Stimulated activated CD4-positive, alpha-beta T cell treated with anti-CD3 and anti-CD28 coated beads, Interleukin-12 subunit alpha, Interleukin-12 subunit beta, amount 100 ng/mL, for 24 hours (primary cell): ENCODE data around the gene DYNC2I2.
"Not testable (repeated sequence)": the region's sequence is repeated elsewhere in the genome, so short reads cannot be mapped to it uniquely, and the experiment has no call there.

Experiments
- DNase-seq, 2 experiments: peaks; one replicate each; pipeline ENCODE4 v3.0.0-alpha.2; 2020; ENCODE audit warnings: low read depth in 2 of 2

DYNC2I2 gene

GRCh38 chr9:128685636-128686489 lies 29.2 kb upstream of the DYNC2I2 start:
- DNase-seq: no peak

- DNase-seq: peak; percentile 48 to 79
Measured at GRCh38 chr9:128684325-128685199, 27.9 kb upstream of the DYNC2I2 start.

GRCh38 chr9:128684065-128684324 lies 27.3 kb upstream of the DYNC2I2 start:
- no peak for DNase-seq

GRCh38 chr9:128683340-128684064 lies 26.9 kb upstream of the DYNC2I2 start:
- DNase-seq: peak in 1 of 2 experiments; percentile 34

GRCh38 chr9:128677794-128678193 lies 21.1 kb upstream of the DYNC2I2 start:
- DNase-seq: no peak

GRCh38 chr9:128675382-128675781 lies 18.7 kb upstream of the DYNC2I2 start:
- DNase-seq: no peak

GRCh38 chr9:128669786-128670185 lies 13.1 kb upstream of the DYNC2I2 start:
- DNase-seq: no peak

- DNase-seq: not testable (repeated sequence)
Measured at GRCh38 chr9:128666481-128666941, 9.9 kb upstream of the DYNC2I2 start.

GRCh38 chr9:128657796-128658195 lies 1.1 kb upstream of the DYNC2I2 start:
- DNase-seq: no peak

GRCh38 chr9:128657344-128657704 lies 677 bp upstream of the DYNC2I2 start:
- no peak for DNase-seq

GRCh38 chr9:128654481-128654880 lies 2.2 kb downstream of the DYNC2I2 start:
- no peak for DNase-seq

GRCh38 chr9:128653908-128654307 lies 2.7 kb downstream of the DYNC2I2 start:
- DNase-seq: no peak

GRCh38 chr9:128651798-128652197 lies 4.8 kb downstream of the DYNC2I2 start:
- no peak for DNase-seq

GRCh38 chr9:128648206-128648605 lies 8.4 kb downstream of the DYNC2I2 start:
- DNase-seq: peak; percentile 40 to 63

GRCh38 chr9:128643519-128644300 lies 12.9 kb downstream of the DYNC2I2 start:
- DNase-seq: no peak

- DNase-seq: no peak
Measured at GRCh38 chr9:128642675-128643245, 13.9 kb downstream of the DYNC2I2 start.

GRCh38 chr9:128640603-128641002 lies 16.0 kb downstream of the DYNC2I2 start:
- no peak for DNase-seq

- no peak for DNase-seq
Measured at GRCh38 chr9:128638580-128638979, 18.1 kb downstream of the DYNC2I2 start.

GRCh38 chr9:128637656-128638055 lies 19.0 kb downstream of the DYNC2I2 start:
- DNase-seq: no peak

- no peak for DNase-seq
Measured at GRCh38 chr9:128636556-128637530, 19.8 kb downstream of the DYNC2I2 start.
